CD4-positive, alpha-beta T cell treated with Interleukin-12 subunit alpha and Interleukin-12 subunit beta, for 1 hour (primary cell): ENCODE measurements around the gene POLE3.
"Not testable (repeated sequence)": the region's sequence is repeated elsewhere in the genome, so short reads cannot be mapped to it uniquely, and the experiment has no call there.

Source experiments
- DNase-seq: peaks from one replicate; pipeline ENCODE4 v3.0.0-alpha.2; 2020

Gene POLE3

DNA sequence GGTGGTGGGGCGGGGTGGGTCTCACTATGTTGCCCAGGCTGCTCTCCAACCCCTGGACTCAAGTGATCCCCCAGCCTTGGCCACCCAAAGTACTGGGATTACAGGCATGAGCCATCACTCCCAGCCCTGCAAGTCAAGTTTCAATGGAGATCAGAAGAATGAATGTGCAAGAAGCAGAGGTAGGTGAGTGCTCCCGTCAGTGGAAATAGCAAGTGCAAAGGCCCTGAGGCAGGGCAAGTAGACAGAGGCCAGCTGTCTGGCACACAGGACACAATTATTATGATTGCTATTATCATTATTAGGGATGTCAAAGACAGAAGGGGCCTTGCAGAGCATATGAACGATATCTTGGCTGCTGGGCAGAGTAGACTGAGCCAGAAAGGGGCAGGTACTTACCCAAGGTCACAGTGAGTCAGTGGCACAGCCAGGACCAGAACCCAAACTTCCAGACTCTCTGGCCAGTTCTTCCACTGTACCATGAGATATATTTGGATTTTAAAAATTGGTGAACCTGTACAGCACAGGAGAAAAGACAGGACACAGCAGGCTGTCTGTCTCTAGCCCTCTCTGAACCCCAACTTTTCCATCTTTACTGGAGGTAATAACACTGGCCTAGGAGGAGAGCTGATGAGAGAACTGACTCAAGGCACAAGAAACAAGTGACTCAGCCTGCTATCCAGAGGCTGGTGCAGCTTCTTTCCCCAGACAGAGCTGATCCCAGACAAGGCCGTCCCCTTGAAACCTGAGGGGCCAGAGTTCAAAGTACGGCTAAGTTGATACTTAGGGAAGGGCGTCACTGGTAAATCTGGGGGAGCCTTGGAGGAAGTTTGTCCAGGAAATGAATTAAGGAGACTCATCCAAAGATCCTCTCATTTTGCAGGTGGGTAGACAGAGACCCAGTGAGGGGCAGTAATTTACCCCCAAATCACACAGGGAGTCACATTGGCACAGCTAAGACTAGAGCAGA, 35.1 kb downstream of the POLE3 start:
- DNase-seq = no peak

DNA sequence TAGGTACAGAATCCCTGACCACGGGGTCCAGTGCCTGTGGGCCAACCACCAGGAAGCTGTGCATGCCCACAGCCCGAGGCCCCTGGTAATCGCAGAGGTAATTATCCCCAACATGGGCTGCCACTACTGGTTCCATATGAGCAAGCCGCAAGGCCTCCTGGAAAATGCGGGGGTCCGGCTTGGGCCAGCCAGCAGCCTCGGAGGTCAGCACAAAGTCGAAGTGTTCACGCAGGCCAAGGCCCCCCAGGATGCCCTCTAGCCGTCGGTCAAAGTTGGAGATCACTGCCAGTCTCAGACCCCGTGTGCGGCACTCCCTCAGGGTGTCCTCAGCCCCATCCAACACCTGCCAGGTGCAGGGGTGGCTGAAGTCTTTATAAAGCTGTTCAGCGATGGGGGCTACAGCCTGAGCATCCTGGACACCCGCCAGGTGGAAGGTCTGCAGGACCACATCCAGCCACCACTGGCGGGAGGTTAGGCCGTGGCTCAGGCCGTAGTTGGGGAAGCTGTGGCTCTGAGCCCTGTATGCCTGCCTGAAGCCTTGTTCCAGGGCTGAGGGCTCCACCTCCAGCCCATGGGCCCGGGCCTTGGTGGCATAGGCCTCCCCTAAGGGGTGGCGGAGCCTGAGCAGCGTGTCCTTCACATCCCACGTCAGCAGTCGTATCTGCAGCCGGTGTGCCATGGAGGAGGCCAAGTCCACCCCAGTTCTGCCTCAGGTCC, 36.6 kb downstream of the POLE3 start:
- no peak for DNase-seq

DNA sequence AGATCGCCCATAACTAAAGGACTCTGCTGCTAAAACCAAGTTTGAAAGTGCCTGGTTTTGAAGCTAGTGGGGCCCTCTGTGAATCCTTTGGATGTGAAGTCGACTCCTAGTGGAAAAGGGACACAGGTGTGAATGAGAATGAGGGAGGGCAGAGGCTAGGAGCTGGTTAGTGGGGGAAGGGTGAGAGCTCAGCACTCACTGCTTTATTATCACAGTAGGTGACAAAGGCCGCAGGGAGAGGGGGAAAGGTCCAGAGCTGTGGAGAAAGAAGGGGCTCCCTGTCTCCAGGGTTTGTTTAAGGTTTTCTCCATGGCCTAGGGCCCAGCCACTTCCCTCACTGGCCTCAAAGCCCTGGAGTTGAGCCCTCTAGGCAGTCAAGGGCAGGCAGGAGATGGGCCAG, 37.2 kb downstream of the POLE3 start:
- no peak for DNase-seq

DNA sequence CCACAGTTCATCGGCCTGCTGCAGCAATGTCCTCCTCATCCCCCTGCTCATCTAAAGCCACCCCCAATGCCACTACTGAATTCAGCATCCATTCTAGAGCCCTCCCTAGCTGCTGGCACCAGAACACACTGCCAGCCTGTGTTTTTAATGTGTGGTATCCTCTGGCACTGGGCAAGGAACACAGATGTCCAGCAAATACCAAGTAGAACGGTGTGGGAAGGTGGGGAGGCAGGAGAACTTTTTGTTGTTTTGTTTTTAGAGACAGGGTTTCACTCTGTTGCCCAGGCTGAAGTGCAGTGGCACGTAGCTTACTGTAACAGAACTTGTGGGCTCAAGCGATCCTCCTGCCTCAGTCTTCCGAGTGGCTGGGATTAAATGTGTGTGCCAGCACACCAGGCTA, 38.4 kb downstream of the POLE3 start:
- DNase-seq = no peak

DNA sequence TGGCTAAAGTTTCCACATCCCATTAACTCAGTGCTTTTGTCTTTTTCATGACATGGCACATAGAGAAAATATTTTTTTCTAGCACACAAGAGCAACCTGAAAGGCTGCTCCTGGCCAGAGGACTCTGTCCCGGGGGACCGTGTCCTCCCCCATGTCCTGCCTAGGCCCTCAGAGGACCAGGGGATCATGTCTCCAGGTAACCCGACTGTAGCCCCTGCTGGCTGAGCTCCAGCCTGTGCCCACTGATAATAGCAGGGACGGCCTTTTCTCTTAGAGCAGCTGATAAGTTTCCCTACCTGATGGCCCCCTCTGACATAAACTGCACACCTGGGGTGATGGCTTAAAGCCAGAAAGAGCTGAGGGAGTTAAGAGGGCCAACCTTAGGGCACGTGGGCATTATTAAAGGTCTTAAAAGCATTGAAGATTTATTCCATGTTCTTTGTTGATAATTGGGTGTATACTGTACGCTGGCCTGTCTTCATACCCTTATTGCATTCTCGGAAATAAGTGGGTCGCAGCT, 39.6 kb downstream of the POLE3 start:
- DNase-seq = no peak

DNA sequence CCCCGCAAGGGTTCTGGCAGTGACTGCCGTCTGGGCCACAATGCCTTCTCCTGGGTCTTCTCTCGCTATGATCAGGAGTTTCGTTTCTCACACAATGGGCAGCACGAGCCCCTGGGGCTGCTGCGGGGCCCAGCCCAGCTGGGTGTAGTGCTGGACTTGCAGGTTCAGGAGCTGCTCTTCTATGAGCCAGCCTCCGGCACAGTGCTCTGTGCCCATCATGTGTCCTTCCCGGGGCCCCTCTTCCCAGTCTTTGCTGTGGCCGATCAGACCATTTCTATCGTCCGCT, 40.7 kb downstream of the POLE3 start:
- DNase-seq = no peak

DNA sequence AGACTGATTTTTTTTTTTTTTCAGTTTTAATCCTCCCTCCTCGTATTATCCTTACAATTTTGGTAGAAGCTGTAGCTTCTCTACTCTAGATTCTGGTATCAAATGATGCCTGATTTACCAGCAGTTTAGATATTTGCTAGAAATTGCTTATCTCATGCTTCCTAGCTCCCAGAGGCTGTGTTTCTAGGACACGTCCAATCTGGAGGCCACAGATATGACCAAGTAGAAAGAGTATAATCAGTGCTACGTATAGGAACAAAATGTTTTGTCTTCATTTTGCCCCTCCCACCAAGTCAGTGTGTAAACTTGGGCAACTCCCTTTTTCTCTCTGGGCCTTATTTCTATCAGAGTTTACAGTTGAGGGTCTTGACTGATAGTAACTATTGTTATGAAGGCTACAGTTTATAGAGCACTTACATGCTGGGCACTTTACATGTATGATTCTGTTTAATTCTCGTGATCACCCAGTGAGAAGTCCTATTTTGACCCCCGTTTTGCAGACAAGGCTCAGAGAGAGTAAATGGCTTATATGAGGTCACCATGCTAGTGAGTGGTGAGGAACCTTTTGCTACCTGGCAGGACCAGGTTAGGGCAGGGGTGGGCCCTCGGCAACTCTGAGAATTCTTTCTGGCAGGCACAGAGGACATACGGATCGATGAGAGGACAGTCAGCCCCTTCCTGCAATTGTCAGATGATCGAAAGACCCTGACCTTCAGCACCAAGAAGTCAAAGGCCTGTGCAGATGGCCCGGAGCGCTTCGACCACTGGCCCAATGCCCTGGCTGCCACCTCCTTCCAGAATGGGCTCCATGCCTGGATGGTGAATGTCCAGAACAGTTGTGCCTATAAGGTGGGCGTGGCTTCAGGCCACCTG, 41.3 kb downstream of the POLE3 start:
- DNase-seq = no peak

DNA sequence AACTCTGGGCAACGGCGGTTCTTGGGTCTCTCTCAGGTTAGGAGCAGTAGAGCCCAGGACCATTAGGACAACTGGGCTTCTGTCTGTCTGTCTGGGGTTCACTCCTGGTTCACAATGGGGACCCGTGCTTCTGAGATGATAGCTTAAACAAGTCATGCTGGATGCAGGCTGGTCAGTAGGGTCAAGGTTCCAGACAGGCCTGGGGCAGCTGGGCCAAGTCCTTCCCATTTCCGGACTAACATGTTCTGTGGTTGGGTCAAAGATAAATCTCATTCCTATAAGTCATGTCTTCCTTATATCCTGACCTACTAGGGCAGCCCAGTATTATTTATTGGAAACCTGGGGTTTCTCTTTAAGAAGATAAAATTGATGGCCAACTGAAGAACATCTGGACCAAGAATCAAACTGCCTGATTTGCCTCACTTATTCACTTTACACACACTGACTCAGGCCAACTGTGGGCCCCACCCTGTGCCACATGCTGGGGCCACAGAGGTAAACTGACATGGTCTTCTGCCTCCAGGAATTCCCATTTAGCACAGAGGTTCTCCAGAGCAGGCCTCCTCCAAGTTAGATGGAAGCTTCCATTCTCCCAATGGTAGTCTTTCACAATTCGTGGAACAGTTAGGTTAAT, 42.0 kb downstream of the POLE3 start:
- DNase-seq = no peak

DNA sequence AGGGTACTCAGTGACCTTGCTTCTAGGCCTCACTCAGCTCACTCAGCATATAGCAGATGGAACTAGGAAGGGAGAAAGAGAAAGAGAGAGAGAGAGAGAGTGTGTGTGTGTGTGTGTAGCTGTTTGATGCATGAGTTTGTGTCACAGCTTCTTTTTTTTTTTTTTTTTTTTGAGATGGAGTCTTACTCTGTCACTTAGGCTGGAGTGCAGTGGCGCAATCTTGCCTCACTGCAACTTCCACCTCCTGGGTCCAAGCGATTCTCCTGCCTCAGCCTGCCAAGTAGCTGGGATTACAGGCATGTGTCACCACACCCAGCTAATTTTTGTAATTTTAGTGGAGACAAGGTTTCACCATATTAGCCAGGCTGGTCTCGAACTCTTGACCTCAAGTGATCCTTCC, 44.8 kb downstream of the POLE3 start:
- not testable (repeated sequence) for DNase-seq

DNA sequence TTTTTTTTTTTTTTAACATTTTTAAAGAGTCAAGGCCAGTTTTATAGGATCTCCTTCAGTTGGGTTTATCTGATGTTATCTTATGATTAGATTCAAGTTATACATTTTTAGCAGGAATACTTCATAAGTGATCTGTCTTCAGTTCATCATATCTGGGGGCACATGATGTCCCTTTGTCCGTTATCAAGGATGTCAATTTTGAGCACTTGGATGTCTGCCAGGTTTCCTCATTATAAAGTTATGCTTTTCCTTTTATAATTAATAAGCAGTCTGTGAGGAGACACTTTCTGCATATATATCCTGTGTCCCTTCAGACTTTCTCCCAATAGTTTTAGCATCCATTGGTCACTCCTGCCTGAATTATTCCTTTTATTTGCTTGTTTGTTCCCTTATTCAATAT, 45.5 kb downstream of the POLE3 start:
- no peak for DNase-seq

DNA sequence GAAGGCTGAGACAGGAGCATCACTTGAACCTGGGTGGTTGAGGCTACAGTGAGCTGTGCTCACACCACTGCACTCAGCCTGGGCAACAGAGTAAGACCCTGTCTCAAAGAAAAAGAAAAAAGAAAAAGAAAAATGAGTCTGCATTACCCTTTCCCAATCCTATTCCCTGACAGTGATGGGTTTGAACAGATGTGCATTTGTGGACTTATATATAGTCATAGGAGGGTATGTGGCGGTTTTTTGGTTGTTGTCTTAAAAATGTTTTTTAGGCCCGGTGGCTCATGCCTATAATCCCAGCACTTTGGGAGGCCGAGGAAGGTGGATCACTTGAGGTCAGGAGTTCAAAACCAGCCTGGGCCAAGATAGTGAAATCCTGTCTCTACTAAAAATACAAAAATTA, 47.1 kb downstream of the POLE3 start:
- DNase-seq = no peak

DNA sequence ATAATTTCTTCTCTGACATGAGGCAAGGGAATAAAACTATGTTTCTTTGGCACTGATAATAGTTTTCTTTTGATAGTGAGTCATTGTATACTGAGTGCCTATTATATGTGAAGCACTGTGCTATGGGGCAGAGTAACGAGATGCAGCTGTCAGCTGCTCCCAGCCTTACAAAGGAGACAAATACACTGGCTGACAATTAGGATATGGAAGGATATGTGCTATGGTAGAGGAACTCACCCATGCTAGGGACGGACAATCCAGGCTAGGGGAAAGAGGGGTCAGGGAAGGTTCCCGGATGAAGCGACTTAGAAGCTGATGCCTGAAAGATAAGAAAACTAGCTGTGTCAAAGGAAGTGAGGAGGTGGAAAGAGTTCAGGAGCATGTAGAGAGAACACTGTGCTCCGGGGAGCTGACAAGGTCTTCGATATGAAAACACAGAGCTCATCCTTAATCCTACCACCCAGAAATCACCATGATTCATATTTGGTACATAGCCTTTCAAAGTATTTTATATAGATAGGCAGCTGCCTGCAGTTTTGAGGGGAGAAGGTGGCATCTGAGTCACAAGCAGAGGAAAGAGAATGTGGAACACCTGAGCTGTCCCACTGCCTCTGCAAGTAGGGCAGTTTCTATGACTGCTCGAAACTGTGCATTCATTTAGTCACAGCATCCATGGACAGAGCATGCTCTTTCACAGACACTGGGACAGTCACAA, 49.0 kb downstream of the POLE3 start:
- no peak for DNase-seq

DNA sequence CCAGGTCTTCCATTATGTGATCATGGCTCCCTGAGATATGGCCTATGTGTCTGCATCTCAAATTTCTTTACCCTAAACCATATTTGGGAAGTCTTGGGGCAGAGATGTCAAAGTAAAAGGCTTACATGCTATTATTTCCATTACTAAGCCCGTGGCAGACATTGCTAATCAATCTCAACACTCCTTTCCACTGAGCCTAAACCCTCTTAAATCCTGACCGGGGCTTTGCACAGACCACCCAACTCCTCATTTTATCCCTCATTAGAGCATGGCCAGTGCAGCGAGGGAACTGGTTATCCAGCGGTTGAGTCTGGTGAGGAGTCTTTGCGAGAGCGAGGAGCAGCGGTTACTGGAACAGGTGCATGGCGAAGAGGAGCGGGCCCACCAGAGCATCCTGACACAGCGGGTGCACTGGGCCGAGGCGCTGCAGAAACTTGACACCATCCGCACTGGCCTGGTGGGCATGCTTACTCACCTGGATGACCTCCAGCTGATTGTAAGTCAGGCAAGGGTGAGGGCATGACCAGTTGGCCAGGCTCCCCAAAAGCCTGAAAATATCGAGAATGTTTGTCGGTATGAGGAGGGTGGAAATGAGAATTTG, 50.1 kb downstream of the POLE3 start:
- DNase-seq = no peak

DNA sequence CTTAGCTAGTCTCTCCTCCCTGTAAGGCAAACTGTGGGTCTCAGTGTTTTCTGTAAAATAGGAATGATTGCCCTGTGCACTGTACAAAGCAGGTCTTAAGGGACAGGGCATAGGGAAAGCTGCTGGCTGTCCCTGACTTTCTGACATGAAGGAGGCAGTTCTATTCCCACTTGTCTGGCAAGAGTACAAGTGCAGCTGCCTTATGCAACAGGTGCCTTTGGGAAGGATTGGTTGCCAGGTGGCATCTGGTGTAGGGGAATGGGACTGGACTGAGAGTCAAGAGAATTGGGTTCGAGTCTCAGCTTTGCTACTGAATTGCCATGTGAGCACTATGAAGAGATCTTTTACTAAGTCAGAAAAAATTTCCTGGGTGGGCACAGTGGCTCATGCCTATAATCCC, 51.1 kb downstream of the POLE3 start:
- DNase-seq = no peak
